Upper lobe of left lung (tissue), 6 donors: ENCODE results near the gene GAN. TPM values are rescaled to one million over a fixed set of nuclear protein-coding genes. Genes with fewer than 3 reads are reported as not detected.
A peak's percentile ranks its signal among the peaks of the same experiment; 100 is the strongest.

ENCODE experiments used
- ATAC-seq, 2 donors: fragments of 200-7000 bp; cut with Tn5 transposase; one replicate each; pipeline ENCODE4 v1.9.1; 2022; ENCODE audit warnings: mild to moderate bottlenecking in 2 of 2, moderate library complexity in 2 of 2; ENCODE audit not compliant: low FRiP score in 2 of 2
- DNase-seq, 2 donors: peaks; one replicate each; pipeline ENCODE4 v3.0.0-alpha.2; 2019 to 2020
- H3K27ac ChIP-seq, 4 donors: fragments of 200-600 bp; sonication (generic); one replicate each; pipeline ENCODE4 v1.5.1; 2016 to 2019
- H3K27me3 ChIP-seq, 4 donors: fragments of 200-600 bp; sonication (generic); one replicate each; pipeline ENCODE4 v1.5.1; 2017 to 2019
- H3K36me3 ChIP-seq, 4 donors: fragments of 200-600 bp; sonication (generic); one replicate each; pipeline ENCODE4 v1.5.1; 2016 to 2019
- H3K4me1 ChIP-seq, 4 donors: fragments of 200-600 bp; sonication (generic); one replicate each; pipeline ENCODE4 v1.5.1; 2018 to 2019
- H3K4me3 ChIP-seq, 4 donors: fragments of 200-600 bp; sonication (generic); one replicate each; pipeline ENCODE4 v1.5.1; 2017 to 2019; ENCODE audit warnings: mild to moderate bottlenecking in 2 of 4, moderate library complexity in 1 of 4
- H3K9me3 ChIP-seq, 4 donors: fragments of 200-600 bp; sonication (generic); one replicate each; pipeline ENCODE4 v1.5.1; 2018 to 2019
- CTCF ChIP-seq, 6 experiments: fragments of 450-650 bp in 4 of 6; fragments of 200-600 bp in 2 of 6; sonication (generic) in 2 of 6; IDR thresholded peaks; one replicate each; pipeline ENCODE4 v1.5.1; 2016 to 2019; ENCODE audit warnings: antibody characterized with exemption in 6 of 6
- EP300 ChIP-seq, 4 donors: sonication (generic); formaldehyde crosslinking; IDR thresholded peaks; one replicate each; pipeline ENCODE4 v1.5.1; 2017; ENCODE audit warnings: antibody characterized with exemption in 4 of 4, control low read depth in 2 of 4
- POLR2A ChIP-seq, 4 donors: fragments of 450-650 bp; IDR thresholded peaks; one replicate each; pipeline ENCODE4 v1.5.1; 2016 to 2017; ENCODE audit warnings: antibody characterized with exemption in 4 of 4, mild to moderate bottlenecking in 2 of 4
- POLR2AphosphoS5 ChIP-seq, 2 donors: sonication (generic); formaldehyde crosslinking; IDR thresholded peaks; one replicate each; pipeline ENCODE4 v1.5.1; 2017; ENCODE audit warnings: antibody characterized with exemption in 2 of 2
- WGBS, 2 donors: methylation state at CpG; one replicate each; pipeline ENCODE4 v1.1.5; 2017 to 2018; 5-methylcytosine and 5-hydroxymethylcytosine counted together
- total RNA-seq, 6 donors: library from RNA; depleted of rRNA in 4 of 6; stranded (reverse); fragments of >200 nt in 4 of 6; gene quantifications; one replicate each; pipeline versions ENCODE4 v1.1.0 to v1.2.1, GENCODE V29; 2016 to 2021
- donor health status: DM: no; HTN: no; CAD: no; lungs with moderate emphysema.
- donor health status: DM: no; HTN: yes; CAD: no; lungs with severe emphysema.

GAN gene
- total RNA-seq, 6 donors from 2014 or later, result 3.3 to 8.4 (median 5.9) TPM

- peak in 1 of 4 donors; percentile 23 for TF ChIP-seq EP300 (IDR thresholded peaks at IDR 0.05)
- TF ChIP-seq CTCF (IDR thresholded peaks at IDR 0.05), result no peak
- TF ChIP-seq POLR2AphosphoS5 (IDR thresholded peaks at IDR 0.05), result peak in 1 of 2 donors; percentile 32
- no peak for ATAC-seq
- WGBS, 2 donors, result 0 to 13% methylated on average over 1 of the region's 1 CpG
- Histone ChIP-seq H3K27me3 (no peaks in the 10 kb centered on the region), H3K4me1 (peaks cover 0 to 6% (median 0%) of the 10 kb centered on the region in 4 donors), H3K27ac (no peak overlapping the region), H3K9me3 (no peaks in the 10 kb centered on the region), H3K36me3 (no peaks in the 10 kb centered on the region), H3K4me3 (no peak overlapping the region)
- peak in 1 of 2 donors; percentile 55 for DNase-seq
Measured at GRCh38 chr16:81424771-81425170, 110.0 kb downstream of the GAN start.

- H3K9me3 ChIP-seq, result no peaks in the 10 kb centered on the region
- no peak overlapping the region for H3K4me3 ChIP-seq
- ATAC-seq (no peak), DNase-seq (no peak)
- H3K27ac ChIP-seq, result no peak overlapping the region
- TF ChIP-seq POLR2A (IDR thresholded peaks at IDR 0.05) (no peak), POLR2AphosphoS5 (IDR thresholded peaks at IDR 0.05) (no peak), EP300 (IDR thresholded peaks at IDR 0.05) (no peak), CTCF (IDR thresholded peaks at IDR 0.05) (no peak)
- H3K36me3 ChIP-seq, result no peaks in the 10 kb centered on the region
- H3K27me3 ChIP-seq, result no peaks in the 10 kb centered on the region
- H3K4me1 ChIP-seq, result peaks cover 0 to 6% (median 0%) of the 10 kb centered on the region in 4 donors
- WGBS, 2 donors, result 78 to 83% methylated on average over 6 of the region's 6 CpGs
Measured at GRCh38 chr16:81427219-81427618, 112.5 kb downstream of the GAN start.

GRCh38 chr16:81429045-81429521 lies 114.3 kb downstream of the GAN start:
- 41 to 43% methylated on average over 3 of the region's 3 CpGs for WGBS, 2 donors
- no peaks in the 10 kb centered on the region for H3K36me3 ChIP-seq
- H3K27ac ChIP-seq, result no peak overlapping the region
- H3K9me3 ChIP-seq, result no peaks in the 10 kb centered on the region
- no peaks in the 10 kb centered on the region for H3K27me3 ChIP-seq
- no peak overlapping the region for H3K4me3 ChIP-seq
- peak in 5 of 6 experiments; percentile 36 to 53 (median 39) for TF ChIP-seq CTCF (IDR thresholded peaks at IDR 0.05)
- no peak for TF ChIP-seq POLR2A (IDR thresholded peaks at IDR 0.05)
- DNase-seq, result peak in 1 of 2 donors; percentile 46
- no peak for ATAC-seq
- H3K4me1 ChIP-seq, result peaks cover 0 to 6% (median 0%) of the 10 kb centered on the region in 4 donors

GRCh38 chr16:81431554-81432353 lies 117.0 kb downstream of the GAN start:
- ATAC-seq (peak; percentile 64 to 95), DNase-seq (peak in 1 of 2 donors; percentile 68)
- TF ChIP-seq CTCF (IDR thresholded peaks at IDR 0.05) (no peak), POLR2A (IDR thresholded peaks at IDR 0.05) (peak in 1 of 4 donors; percentile 38), EP300 (IDR thresholded peaks at IDR 0.05) (peak in 1 of 4 donors; percentile 14), POLR2AphosphoS5 (IDR thresholded peaks at IDR 0.05) (peak in 1 of 2 donors; percentile 46)
- H3K27me3 ChIP-seq, result no peaks in the 10 kb centered on the region
- H3K4me1 ChIP-seq, result peaks cover 0 to 6% (median 0%) of the 10 kb centered on the region in 4 donors
- H3K9me3 ChIP-seq, result no peaks in the 10 kb centered on the region
- H3K27ac ChIP-seq, result peak overlapping the region in 3 of 4 donors; percentile 48 to 78 (median 68)
- H3K36me3 ChIP-seq, result no peaks in the 10 kb centered on the region
- no peak overlapping the region for H3K4me3 ChIP-seq
- 82 to 84% methylated on average over 16 to 23 of the region's 23 CpGs for WGBS, 2 donors
